UCSD-AML1 (cell line): ENCODE results near the gene INHBB.
A peak's percentile ranks its signal among the peaks of the same experiment; 100 is the strongest.
"Not testable (repeated sequence)": the region's sequence is repeated elsewhere in the genome, so short reads cannot be mapped to it uniquely, and the experiment has no call there.

ENCODE experiments used
- DNase-seq: peaks from one replicate; lab custom pipeline; 2025; ENCODE audit not compliant: unreplicated experiment; lab: John Stamatoyannopoulos, UW

Gene INHBB

GRCh38 chr2:120346026-120346666 is at the start of gene INHBB:
INHBB (plus strand) TSS chr2:120346136; CDS start chr2:120346189, 53 bp downstream.
- no peak for DNase-seq

GRCh38 chr2:120298173-120298835 is 47.6 kb upstream of the INHBB start:
- DNase-seq, result no peak

DNA sequence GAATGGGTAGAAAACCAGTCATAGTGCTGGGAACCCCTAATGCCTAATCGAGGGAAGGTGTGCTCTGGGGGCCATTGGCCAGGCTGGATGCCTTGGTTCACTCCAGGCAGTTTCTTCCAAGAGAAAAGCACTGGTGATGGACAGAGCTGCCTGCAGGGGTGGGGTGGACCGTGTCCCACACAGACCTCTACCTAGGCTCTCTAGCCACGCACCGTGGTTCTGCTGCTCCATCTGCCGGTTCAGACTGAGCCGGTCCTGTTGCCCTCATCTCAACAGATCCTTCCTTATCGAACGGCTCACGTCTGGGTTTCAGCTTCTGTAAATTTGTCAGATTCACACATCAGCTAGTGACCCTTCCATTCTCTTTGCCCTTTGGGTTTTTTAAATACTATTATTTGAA is 46.9 kb upstream of the INHBB start:
- DNase-seq, result no peak

DNA sequence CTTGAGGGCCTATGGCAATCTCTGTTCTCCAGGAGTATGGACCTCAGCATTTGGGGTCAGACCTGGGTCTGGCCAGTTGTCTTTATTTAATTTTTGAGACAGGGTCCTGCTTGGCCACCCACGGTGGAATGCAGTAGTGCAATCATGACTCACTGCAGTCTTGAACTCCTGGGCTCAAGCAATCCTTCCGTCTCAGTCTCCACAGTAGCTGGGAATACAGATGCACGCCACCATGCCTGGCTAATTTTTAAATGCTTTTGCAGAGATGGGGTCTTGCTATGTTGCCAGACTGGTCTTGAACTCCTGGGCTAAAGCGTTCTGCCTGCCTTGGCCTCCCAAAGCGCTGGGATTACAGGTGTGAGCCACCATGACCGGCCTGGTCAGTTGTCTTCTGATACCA is 46.4 kb upstream of the INHBB start:
- no peak for DNase-seq

- no peak for DNase-seq
Measured at GRCh38 chr2:120300385-120300784, 45.6 kb upstream of the INHBB start.

GRCh38 chr2:120301284-120301683 is 44.7 kb upstream of the INHBB start:
- DNase-seq, result no peak

DNA sequence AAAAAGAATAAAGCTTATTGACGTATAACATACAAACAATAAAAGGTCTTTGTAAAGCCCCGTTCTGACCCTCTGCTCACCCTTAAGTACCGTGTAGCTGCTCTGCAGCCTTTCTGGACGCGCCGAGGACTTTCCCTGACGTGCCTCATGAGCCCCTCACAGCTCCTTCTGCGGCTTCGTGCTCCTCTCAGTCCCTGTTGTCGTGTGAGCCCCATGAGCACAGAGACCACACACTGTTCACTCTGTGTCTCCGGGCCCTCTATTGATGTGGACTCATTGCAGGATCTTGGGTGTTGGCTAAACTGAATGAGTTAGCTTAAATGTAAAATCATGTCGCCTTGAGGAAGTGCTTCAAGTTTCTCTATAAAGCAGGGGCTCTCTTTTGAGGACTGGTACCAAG is 43.6 kb upstream of the INHBB start:
- DNase-seq, result no peak

DNA sequence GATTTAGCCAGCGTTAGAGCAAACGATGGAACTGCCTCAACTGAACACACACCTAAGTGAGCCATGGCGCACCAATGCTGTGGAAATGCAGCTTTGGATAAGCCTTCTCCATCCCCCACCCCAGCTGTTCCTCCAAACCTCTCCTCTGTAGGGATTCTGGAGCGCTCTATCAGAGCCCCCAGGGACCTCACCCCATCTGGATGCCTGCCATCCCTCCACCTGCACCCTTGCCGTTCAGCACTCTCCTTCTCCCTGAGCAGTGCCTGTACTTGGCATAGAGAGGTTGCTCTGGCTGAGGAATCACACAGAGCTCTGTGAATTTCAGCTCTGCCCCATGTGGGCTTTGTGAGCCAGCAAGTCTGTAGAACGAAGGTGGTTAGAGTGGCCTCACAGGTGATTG is 42.8 kb upstream of the INHBB start:
- DNase-seq, result no peak

GRCh38 chr2:120305296-120305695 is 40.6 kb upstream of the INHBB start:
- no peak for DNase-seq

- DNase-seq, result no peak
Measured at GRCh38 chr2:120305937-120306490, 39.9 kb upstream of the INHBB start.

DNA sequence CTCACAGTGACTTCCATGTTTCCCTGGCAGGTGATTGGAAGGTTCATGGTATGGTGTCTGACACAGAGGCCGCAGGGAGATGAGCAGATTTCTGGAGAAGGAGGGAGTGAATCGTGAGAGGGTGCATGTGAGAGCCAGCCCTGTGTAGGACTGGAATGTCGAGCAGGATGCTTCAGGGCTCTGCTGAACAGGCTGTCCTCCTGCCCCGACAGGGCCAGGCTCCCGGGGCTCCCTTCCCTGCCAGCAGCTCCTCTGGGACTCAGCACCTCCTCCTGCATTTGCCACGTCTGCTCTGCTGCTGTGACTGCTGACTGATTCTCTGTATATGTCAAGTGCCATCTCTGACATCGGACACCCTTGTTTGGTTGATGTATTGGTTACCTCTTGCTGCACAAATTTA is 38.5 kb upstream of the INHBB start:
- DNase-seq, result no peak

DNA sequence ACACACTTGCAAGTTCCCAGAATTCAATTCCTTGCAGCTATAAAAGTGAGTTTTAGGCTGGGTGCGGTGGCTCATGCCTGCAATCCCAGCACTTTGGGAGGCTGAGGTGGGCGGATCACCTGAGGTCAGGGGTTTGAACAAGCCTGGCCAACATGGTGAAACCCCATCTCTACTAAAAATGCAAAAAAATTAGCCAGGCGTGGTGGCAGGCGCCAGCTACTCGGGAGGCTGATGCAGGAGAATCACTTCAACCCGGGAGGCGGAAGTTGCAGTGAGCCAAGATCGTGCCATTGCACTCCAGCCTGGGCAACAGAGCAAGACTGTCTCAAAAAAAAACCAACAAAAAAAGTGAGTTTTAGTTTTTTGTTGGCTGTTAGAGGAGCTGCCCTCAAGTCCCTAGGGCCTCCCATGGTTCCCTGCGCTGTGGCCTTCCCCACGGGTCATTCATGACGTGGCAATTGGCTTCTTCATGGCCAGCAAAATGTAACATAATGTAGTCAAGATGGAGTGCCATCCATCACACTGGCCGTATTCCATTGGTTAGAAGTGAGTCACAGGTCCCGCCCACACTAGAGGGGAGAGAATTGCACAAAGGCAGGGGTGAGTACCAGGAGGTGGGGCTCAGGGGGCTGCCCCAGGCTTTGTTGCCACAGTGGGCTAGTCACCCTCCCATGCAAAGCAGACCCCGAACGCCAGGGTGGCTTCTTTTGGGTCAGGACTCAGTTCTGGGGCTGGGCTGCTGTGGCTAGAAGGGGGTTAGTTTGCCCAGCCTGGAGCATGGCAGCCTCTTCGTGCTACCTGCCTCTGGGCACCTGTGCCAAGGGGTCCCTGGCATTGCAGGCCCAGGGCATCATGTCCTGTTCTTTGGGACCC is 37.7 kb upstream of the INHBB start:
- no peak for DNase-seq

GRCh38 chr2:120310136-120310535 is 35.8 kb upstream of the INHBB start:
- no peak for DNase-seq

DNA sequence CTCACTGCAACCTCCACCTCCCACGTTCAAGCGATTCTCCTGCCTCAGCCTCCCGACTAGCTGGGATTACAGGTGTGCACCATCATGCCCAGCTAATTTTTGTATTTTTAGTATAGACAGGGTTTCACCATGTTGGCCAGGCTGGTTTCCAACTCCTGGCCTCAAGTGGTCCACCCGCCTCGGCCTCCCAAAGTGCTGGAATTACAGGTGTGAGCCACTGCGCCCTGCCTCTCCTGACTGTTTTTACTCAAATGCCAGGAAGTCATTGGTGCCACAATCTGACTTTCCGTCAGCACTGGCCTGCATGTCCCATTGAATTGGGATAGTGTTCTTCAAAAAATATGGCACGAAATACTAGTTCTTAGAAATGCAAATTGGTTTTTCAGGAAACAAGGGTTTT is 35.1 kb upstream of the INHBB start:
- not testable (repeated sequence) for DNase-seq

GRCh38 chr2:120312076-120312475 is 33.9 kb upstream of the INHBB start:
- no peak for DNase-seq

GRCh38 chr2:120312860-120313694 is 32.9 kb upstream of the INHBB start:
- DNase-seq, result peak; percentile 79

DNA sequence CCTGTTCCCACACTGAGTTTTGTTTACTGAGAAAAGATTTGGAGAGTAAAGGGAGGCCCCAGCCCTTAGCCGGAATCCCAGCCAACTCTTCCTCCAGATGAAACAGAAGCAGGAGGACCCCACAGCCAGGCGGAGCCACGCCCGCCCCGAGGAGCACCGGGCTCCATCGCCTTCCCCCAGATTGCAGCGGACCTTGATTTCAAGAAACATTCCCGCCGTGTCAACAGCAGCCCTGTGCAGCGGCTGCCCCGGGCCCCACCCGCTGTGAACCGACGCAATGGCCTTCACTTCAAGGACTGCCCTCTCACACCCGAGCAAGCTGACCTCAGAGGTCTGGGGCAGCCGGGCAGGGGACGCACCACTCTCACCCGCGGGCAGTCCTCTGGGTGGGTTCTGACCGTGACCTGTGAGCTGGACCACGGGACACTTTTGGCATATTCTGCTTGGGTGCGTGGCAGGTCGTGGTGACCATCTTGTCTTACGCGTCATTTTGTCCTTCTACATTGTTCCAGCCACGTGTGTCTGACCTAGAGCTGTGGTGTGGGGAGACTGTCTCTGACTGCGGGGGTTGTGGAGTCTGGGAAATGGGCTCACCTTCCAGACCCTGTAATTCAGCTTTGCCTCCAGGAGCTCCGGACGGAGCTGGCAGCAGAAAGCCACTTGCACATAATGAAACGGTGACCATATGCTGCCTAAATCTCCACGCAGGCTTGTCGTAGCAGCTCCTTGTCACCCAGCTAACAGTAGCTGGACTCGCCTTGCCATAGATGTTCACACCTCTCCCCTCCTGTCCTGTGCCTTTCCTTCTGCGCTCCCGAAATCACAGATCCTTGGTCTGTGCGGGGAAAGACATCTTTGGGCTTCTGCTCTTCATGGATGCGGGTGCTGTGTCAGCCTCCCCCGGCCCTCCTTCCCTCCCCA is 32.0 kb upstream of the INHBB start:
- no peak for DNase-seq

GRCh38 chr2:120314690-120315366 is 31.1 kb upstream of the INHBB start:
- peak; percentile 62 for DNase-seq

DNA sequence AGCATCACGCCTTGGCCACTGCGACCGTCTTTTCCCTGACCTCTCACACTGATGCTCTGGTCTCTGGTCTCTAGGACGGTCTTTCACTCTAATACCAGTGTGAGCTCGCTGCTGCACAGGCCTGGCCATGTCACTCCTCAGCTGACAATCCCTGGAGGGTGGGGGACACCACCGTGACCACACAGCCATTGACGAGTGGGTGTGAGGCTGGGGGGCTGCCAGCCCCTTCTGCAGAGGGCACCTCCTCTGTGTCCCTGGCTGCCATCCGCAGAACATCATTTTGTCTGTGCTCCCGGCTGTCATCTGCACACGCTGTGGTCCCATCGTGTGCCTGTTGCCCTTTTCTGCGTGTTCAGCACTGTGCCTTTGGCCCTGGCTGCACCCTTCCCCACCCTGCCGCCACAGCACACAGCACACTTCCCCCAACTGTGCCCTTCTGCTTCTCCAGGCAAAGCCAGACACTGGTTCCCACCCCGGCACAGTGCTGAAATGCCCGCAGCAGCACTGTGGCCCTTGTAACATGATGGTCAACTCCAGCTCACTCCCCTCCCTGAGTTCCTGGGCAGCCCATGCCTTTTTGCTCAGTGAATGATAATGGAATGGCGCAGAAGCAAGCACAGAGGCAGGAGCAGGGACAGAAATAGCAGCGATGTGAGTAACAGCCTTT is 30.4 kb upstream of the INHBB start:
- no peak for DNase-seq
